A673 (cell line): ENCODE measurements around the gene KDM4F. TPM values are rescaled to one million over a fixed set of nuclear protein-coding genes. Genes with fewer than 3 reads are reported as not detected.

Experiments used
- BruUV-seq: library from RNA; stranded (reverse); fragments of 400-500 nt; replicated peaks from 2 replicates; lab custom pipeline; 2021; lab: Mats Ljungman, UMichigan
- CTCF ChIA-PET: fragments of 300-600 bp; sonication (Branson Sonifier 250); formaldehyde crosslinking; loops from one replicate; lab custom pipeline; 2022; ENCODE audit warnings: antibody characterized with exemption; lab: Charles Lee
- POLR2A ChIA-PET: fragments of 300-600 bp; sonication (Branson Sonifier 250); formaldehyde crosslinking; loops from one replicate; lab custom pipeline; 2022; ENCODE audit warnings: antibody characterized with exemption; ENCODE audit not compliant: low non-redundant PET; lab: Charles Lee
- DNase-seq: peaks from one replicate; pipeline ENCODE4 v3.0.0-alpha.2; 2015; ENCODE audit warnings: low spot score
- H3K27ac ChIP-seq: fragments of 200-600 bp; sonication (generic); 2 replicates; pipeline ENCODE4 v1.5.1; 2016; ENCODE audit warnings: mixed run types, low read depth, mild to moderate bottlenecking, mixed read lengths, antibody characterized with exemption, low read length; ENCODE audit not compliant: poor library complexity, severe bottlenecking
- H3K27me3 ChIP-seq: fragments of 200-600 bp; sonication (generic); replicated peaks from 2 replicates; pipeline ENCODE4 v1.6.1; 2017; ENCODE audit warnings: mixed run types, low read depth, mild to moderate bottlenecking, mixed read lengths, antibody characterized with exemption, low read length; ENCODE audit not compliant: insufficient read depth, poor library complexity
- H3K36me3 ChIP-seq: fragments of 200-600 bp; sonication (generic); 2 replicates; pipeline ENCODE4 v1.6.1; 2016; ENCODE audit warnings: mixed run types, mild to moderate bottlenecking, mixed read lengths, antibody characterized with exemption, low read length; ENCODE audit not compliant: insufficient read depth, poor library complexity, severe bottlenecking
- H3K4me1 ChIP-seq: fragments of 200-600 bp; sonication (generic); 2 replicates; pipeline ENCODE4 v1.6.1; 2017; ENCODE audit warnings: mixed run types, mild to moderate bottlenecking, mixed read lengths, antibody characterized with exemption, low read length; ENCODE audit not compliant: insufficient read depth, poor library complexity, severe bottlenecking
- H3K4me3 ChIP-seq: fragments of 200-600 bp; sonication (generic); 2 replicates; pipeline ENCODE4 v1.5.1; 2016; ENCODE audit warnings: low read depth, mixed run types, mild to moderate bottlenecking, mixed read lengths, low read length; ENCODE audit not compliant: poor library complexity, severe bottlenecking
- H3K9me3 ChIP-seq: fragments of 200-600 bp; sonication (generic); 2 replicates; pipeline ENCODE4 v1.6.1; 2016; ENCODE audit warnings: mixed run types, low read depth, mild to moderate bottlenecking, mixed read lengths, antibody characterized with exemption, low read length; ENCODE audit not compliant: poor library complexity, severe bottlenecking
- EZH2 ChIP-seq: fragments of 200-600 bp; sonication (generic); IDR thresholded peaks from 2 replicates; pipeline ENCODE4 v1.6.1; 2017; ENCODE audit warnings: borderline replicate concordance, low read depth, mild to moderate bottlenecking, mixed read lengths, antibody characterized with exemption, low read length; ENCODE audit not compliant: poor library complexity, severe bottlenecking
- intact Hi-C: fragments of 100-400 bp; cut with micrococcal nuclease; formaldehyde crosslinking; loops from one replicate; pipeline ENCODE4 v1.10.0; 2022; ENCODE audit not compliant: unreplicated experiment
- total RNA-seq: library from RNA; stranded (reverse); gene quantifications from 2 replicates; pipeline ENCODE4 v1.2.3, GENCODE V29; 2021
- TF ChIP-seq, protein P1 (sequence below): fragments of 300-800, 200-600 bp; sonication (generic); conservative IDR thresholded peaks from 2 replicates; pipeline ENCODE4 v1.5.1; 2017; ENCODE audit warnings: low read depth, mild to moderate bottlenecking, antibody characterized with exemption, low read length, moderate library complexity, mixed read lengths

Gene KDM4F
- total RNA-seq, 1 experiment from 2014 or later: not detected

DNA sequence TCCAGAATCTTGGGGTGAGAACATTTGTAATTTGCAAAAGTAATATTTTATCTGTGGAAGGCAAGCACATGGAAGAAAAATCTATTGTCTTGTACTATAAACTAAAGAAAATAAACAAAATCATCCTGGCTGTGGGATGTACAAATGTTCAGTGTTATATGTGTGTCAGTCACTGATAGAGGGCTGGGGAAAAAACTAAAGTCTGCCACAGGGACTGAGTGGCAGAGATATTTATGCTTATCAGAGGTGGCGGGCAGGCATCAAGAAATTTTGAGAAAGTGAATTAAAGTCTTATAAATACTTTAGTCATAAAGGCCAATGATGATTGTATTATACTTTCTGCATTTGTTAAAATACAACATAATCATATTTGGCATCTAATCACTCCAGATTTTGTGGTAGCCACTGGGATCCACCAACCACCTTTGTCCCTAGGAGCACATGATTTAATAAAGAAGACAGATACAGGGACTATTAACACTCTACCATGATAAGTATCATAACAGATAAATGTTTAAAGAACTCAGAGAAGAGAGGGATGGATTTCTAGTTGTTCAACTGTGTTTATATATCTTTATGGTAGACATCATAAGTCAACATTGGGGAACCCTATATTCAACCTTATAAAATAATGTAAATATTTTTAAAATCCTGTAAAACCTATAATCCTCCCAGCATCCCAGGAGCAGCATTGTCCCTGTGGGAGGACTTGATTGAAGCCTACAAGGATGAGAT is 37.8 kb downstream of the KDM4F start:
- no peak overlapping the region for H3K4me3 ChIP-seq

GRCh38 chr11:95088946-95089619 is 39.9 kb downstream of the KDM4F start:
- BruUV-seq: no TSS peak
- no peaks in the 10 kb centered on the region for H3K9me3 ChIP-seq
- ChIA-PET CTCF (interaction anchor here (0.9 kb wide), 1 partner anchor 22 kb away, joined by 6 read pairs; the partner anchor contains the start of gene SRSF8), POLR2A (no interaction called here)
- DNase-seq: no peak
- no peaks in the 10 kb centered on the region for H3K27me3 ChIP-seq
- H3K36me3 ChIP-seq: no peaks in the 10 kb centered on the region
- peaks cover 3% of the 10 kb centered on the region for H3K4me1 ChIP-seq
- intact Hi-C loops: loop anchor here (1.0 kb wide), 1 partner anchor 20 kb away; no protein-coding TSS in a partner anchor
- TF ChIP-seq, protein P1, sequence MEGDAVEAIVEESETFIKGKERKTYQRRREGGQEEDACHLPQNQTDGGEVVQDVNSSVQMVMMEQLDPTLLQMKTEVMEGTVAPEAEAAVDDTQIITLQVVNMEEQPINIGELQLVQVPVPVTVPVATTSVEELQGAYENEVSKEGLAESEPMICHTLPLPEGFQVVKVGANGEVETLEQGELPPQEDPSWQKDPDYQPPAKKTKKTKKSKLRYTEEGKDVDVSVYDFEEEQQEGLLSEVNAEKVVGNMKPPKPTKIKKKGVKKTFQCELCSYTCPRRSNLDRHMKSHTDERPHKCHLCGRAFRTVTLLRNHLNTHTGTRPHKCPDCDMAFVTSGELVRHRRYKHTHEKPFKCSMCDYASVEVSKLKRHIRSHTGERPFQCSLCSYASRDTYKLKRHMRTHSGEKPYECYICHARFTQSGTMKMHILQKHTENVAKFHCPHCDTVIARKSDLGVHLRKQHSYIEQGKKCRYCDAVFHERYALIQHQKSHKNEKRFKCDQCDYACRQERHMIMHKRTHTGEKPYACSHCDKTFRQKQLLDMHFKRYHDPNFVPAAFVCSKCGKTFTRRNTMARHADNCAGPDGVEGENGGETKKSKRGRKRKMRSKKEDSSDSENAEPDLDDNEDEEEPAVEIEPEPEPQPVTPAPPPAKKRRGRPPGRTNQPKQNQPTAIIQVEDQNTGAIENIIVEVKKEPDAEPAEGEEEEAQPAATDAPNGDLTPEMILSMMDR: no peak
- no peak for TF ChIP-seq EZH2
- peak overlapping the region; percentile 69 for H3K4me3 ChIP-seq
- H3K27ac ChIP-seq: no peak overlapping the region

More for the DNA sequence above, 37.8 kb downstream of the KDM4F start:
- TF ChIP-seq EZH2: no peak
- TF ChIP-seq, protein P1: no peak
- no peaks in the 10 kb centered on the region for H3K36me3 ChIP-seq
- DNase-seq: no peak
- ChIA-PET POLR2A (no interaction called here), CTCF (no interaction called here)
- no peak overlapping the region for H3K27ac ChIP-seq
- no TSS peak for BruUV-seq
- H3K4me1 ChIP-seq: no peaks in the 10 kb centered on the region
- no peaks in the 10 kb centered on the region for H3K9me3 ChIP-seq
- intact Hi-C loops: no loop called here
- no peaks in the 10 kb centered on the region for H3K27me3 ChIP-seq

GRCh38 chr11:95089620-95090542 is 40.7 kb downstream of the KDM4F start, which contains the start of gene ENDOD1:
ENDOD1 (plus strand) TSS chr11:95089846; CDS start chr11:95089928, 82 bp downstream.
- Histone ChIP-seq H3K9me3 (no peaks in the 10 kb centered on the region), H3K36me3 (no peaks in the 10 kb centered on the region), H3K4me1 (peaks cover 3% of the 10 kb centered on the region), H3K4me3 (peak within 1 kb of the TSS; percentile 69), H3K27ac (peak within 1 kb of the TSS; percentile 22), H3K27me3 (no peaks in the 10 kb centered on the region)
- BruUV-seq: no TSS peak
- intact Hi-C loops: loop anchor here (1.0 kb wide), 1 partner anchor 21 kb away; no protein-coding TSS in a partner anchor
- no peak for TF ChIP-seq EZH2
- TF ChIP-seq, protein P1: 0 out of 2 replicates have a peak, but pooled peaks have one; percentile 14
- CTCF ChIA-PET: interaction anchor here (0.5 to 0.9 kb wide), 3 partner anchors 15 to 46 kb away, joined by 4 to 6 read pairs (median 6); partner anchors contain the start of gene SRSF8
- DNase-seq: peak; percentile 94
- POLR2A ChIA-PET: no interaction called here
